Transverse colon (tissue), 4 donors: Measurements from ENCODE around the gene SNTA1. TPM values are rescaled to one million over a fixed set of nuclear protein-coding genes. Genes with fewer than 3 reads are reported as not detected.
"Not testable (repeated sequence)": the region's sequence is repeated elsewhere in the genome, so short reads cannot be mapped to it uniquely, and the experiment has no call there.

Experiments used
- DNase-seq: peaks from one replicate; pipeline ENCODE4 v3.0.0-alpha.2; 2019
- H3K27ac ChIP-seq, 4 donors: fragments of 200-600 bp; sonication (generic); 2 replicates each; pipeline ENCODE4 v1.5.1; 2016 to 2018; ENCODE audit warnings: inconsistent platforms in 4 of 4
- H3K27me3 ChIP-seq: fragments of 200-600 bp; sonication (generic); 2 replicates; pipeline ENCODE4 v1.5.1; 2017; ENCODE audit warnings: inconsistent platforms
- H3K36me3 ChIP-seq, 4 donors: fragments of 200-600 bp; sonication (generic); 2 replicates each; pipeline ENCODE4 v1.5.1; 2017 to 2019; ENCODE audit warnings: inconsistent platforms in 4 of 4
- H3K4me1 ChIP-seq, 4 donors: fragments of 200-600 bp; sonication (generic); 2 replicates each; pipeline ENCODE4 v1.5.1; 2017 to 2020; ENCODE audit warnings: inconsistent platforms in 4 of 4
- H3K4me3 ChIP-seq, 4 donors: fragments of 200-600 bp; sonication (generic); 1 replicate in 1 of 4; 2 replicates in 3 of 4; pipeline versions ENCODE4 v1.5.1 to v1.6.1; 2017 to 2019; ENCODE audit warnings: inconsistent platforms in 4 of 4
- H3K9me3 ChIP-seq, 2 donors: fragments of 200-600 bp; sonication (generic); 2 replicates each; pipeline ENCODE4 v1.5.1; 2017 to 2019; ENCODE audit warnings: inconsistent platforms in 2 of 2
- CTCF ChIP-seq, 5 experiments: fragments of 200-600 bp in 3 of 5; fragments of 450-650 bp in 2 of 5; sonication (generic) in 3 of 5; IDR thresholded peaks; 1 replicate in 2 of 5; 2 replicates in 3 of 5; pipeline ENCODE4 v1.5.1; 2016 to 2017; ENCODE audit warnings: antibody characterized with exemption in 5 of 5, inconsistent platforms in 3 of 5, mild to moderate bottlenecking in 2 of 5, moderate library complexity in 1 of 5
- EP300 ChIP-seq: sonication (generic); formaldehyde crosslinking; IDR thresholded peaks from one replicate; pipeline ENCODE4 v1.6.1; 2017; ENCODE audit warnings: antibody characterized with exemption, low read depth
- POLR2A ChIP-seq: fragments of 450-650 bp; IDR thresholded peaks from one replicate; pipeline ENCODE4 v1.6.1; 2016; ENCODE audit warnings: antibody characterized with exemption, mild to moderate bottlenecking, moderate library complexity
- POLR2AphosphoS5 ChIP-seq, 3 donors: sonication (generic); formaldehyde crosslinking; IDR thresholded peaks; one replicate each; pipeline ENCODE4 v1.6.1; 2016; ENCODE audit warnings: antibody characterized with exemption in 3 of 3
- WGBS, 2 donors: methylation state at CpG; one replicate each; pipeline ENCODE4 v1.1.5; 2018; ENCODE audit warnings: low coverage in 1 of 2; 5-methylcytosine and 5-hydroxymethylcytosine counted together
- in situ Hi-C, 4 donors: fragments of 200-750 bp; cut with MboI; loops; one replicate each; pipeline versions ENCODE4 v1.15.0 to v1.15.1; 2017; ENCODE audit warnings: low sequenced_read_pairs in 3 of 4, low pct_ligation_motif_present in 1 of 4, low pct_unique_long_range_greater_than_20kb in 1 of 4
- intact Hi-C: fragments of 100-400 bp; cut with DNase I; formaldehyde crosslinking; loops from one replicate; pipeline ENCODE4 v1.15.1; 2023; ENCODE audit warnings: low total_unique reads
- total RNA-seq, 4 donors: library from RNA; depleted of rRNA; stranded (reverse); fragments of >200 nt; gene quantifications; one replicate each; pipeline ENCODE4 v1.1.0, GENCODE V29; 2016

SNTA1 gene
- total RNA-seq, 4 donors from 2014 or later, result 10.3 to 21.7 (median 14.5) TPM

DNA sequence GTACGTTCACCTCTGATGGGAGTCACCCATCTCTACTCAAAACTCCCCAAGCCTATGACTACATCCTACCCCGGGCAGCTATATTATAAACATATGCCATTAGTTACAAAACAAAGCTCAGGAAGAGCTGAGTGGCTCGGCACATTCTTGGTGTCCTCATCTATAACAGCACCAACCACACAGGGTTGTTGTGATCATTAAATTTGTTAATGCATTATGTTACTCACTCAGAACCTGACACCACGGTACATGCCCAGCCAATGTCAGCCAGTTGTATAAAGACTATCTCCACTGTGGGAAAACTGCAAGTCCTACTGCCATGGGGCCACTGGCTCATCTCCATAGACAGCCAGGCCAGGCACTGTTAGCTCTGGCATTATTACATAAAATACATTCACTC lies 50.0 kb downstream of the SNTA1 start:
- Histone ChIP-seq H3K36me3 (peaks cover 0 to 22% (median 10%) of the 10 kb centered on the region in 4 donors), H3K27me3 (no peaks in the 10 kb centered on the region), H3K4me1 (no peaks in the 10 kb centered on the region), H3K27ac (no peak overlapping the region), H3K4me3 (no peak overlapping the region), H3K9me3 (no peaks in the 10 kb centered on the region)
- no peak for DNase-seq
- WGBS, 2 donors, result 86 to 89% methylated on average over 3 to 4 of the region's 4 CpGs
- TF ChIP-seq CTCF (IDR thresholded peaks at IDR 0.05) (no peak), POLR2AphosphoS5 (IDR thresholded peaks at IDR 0.05) (no peak), EP300 (no peak), POLR2A (no peak)
- intact Hi-C loops, result no loop called here
- in situ Hi-C loops, result no loop called here

- no peak for DNase-seq
- peaks cover 0 to 27% (median 13%) of the 10 kb centered on the region in 4 donors for H3K36me3 ChIP-seq
- H3K9me3 ChIP-seq, result no peaks in the 10 kb centered on the region
- H3K4me1 ChIP-seq, result no peaks in the 10 kb centered on the region
- H3K27ac ChIP-seq, result no peak overlapping the region
- no peak for TF ChIP-seq POLR2AphosphoS5 (IDR thresholded peaks at IDR 0.05)
- no peak for TF ChIP-seq CTCF (IDR thresholded peaks at IDR 0.05)
- TF ChIP-seq POLR2A, result no peak
- no peak for TF ChIP-seq EP300
- 78 to 89% methylated on average over 8 to 9 of the region's 9 CpGs for WGBS, 2 donors
- H3K4me3 ChIP-seq, result no peak overlapping the region
- intact Hi-C loops (no loop called here), in situ Hi-C loops (no loop called here)
- no peaks in the 10 kb centered on the region for H3K27me3 ChIP-seq
These were observed 51.7 kb downstream of the SNTA1 start for GRCh38 chr20:33391722-33392415.

DNA sequence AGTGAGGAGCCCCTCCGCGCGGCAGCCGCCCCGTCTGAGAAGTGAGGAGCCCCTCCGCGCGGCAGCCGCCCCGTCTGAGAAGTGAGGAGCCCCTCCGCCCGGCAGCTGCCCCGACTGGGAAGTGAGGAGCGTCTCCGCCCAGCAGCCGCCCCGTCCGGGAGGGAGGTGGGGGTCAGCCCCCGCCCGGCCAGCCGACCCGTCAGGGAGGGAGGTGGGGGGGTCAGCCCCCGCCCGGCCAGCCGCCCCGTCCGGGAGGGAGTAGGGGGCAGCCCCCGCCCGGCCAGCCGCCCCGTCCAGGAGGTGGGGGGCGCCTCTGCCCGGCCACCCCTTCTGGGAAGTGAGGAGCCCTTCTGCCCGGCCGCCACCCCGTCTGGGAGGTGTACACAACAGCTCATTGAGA lies 54.2 kb downstream of the SNTA1 start:
- DNase-seq, H3K4me1 ChIP-seq, H3K27ac ChIP-seq, intact Hi-C loops, H3K4me3 ChIP-seq, H3K27me3 ChIP-seq, in situ Hi-C loops, H3K9me3 ChIP-seq: not testable (repeated sequence)
- 98% methylated on average over 29 of the region's 36 CpGs; no CpG with 5 or more reads in 1 of the 2 donors for WGBS, 2 donors
- peaks cover 0 to 49% (median 18%) of the 10 kb centered on the region in 4 donors for H3K36me3 ChIP-seq

- H3K36me3 ChIP-seq, result peaks cover 0 to 59% (median 18%) of the 10 kb centered on the region in 4 donors
These were observed 55.3 kb downstream of the SNTA1 start for GRCh38 chr20:33388268-33388667.

More at GRCh38 chr20:33388268-33388667, 55.3 kb downstream of the SNTA1 start:
- no peaks in the 10 kb centered on the region for H3K27me3 ChIP-seq
- H3K4me3 ChIP-seq, result no peak overlapping the region
- no peaks in the 10 kb centered on the region for H3K9me3 ChIP-seq
- intact Hi-C loops (no loop called here), in situ Hi-C loops (no loop called here)
- H3K4me1 ChIP-seq, result no peaks in the 10 kb centered on the region
- 90 to 100% methylated on average over 1 to 3 of the region's 3 CpGs for WGBS, 2 donors
- no peak for DNase-seq
- TF ChIP-seq CTCF (IDR thresholded peaks at IDR 0.05) (no peak), POLR2AphosphoS5 (IDR thresholded peaks at IDR 0.05) (no peak), EP300 (no peak), POLR2A (no peak)
- H3K27ac ChIP-seq, result no peak overlapping the region
